Germinal center (tissue), 1 donor: ENCODE measurements around the gene P2RY14.

Source experiments
- DNase-seq: peaks from one replicate; pipeline ENCODE4 v3.0.0; 2012; ENCODE audit warnings: mixed read lengths, low spot score

The P2RY14 gene

DNA sequence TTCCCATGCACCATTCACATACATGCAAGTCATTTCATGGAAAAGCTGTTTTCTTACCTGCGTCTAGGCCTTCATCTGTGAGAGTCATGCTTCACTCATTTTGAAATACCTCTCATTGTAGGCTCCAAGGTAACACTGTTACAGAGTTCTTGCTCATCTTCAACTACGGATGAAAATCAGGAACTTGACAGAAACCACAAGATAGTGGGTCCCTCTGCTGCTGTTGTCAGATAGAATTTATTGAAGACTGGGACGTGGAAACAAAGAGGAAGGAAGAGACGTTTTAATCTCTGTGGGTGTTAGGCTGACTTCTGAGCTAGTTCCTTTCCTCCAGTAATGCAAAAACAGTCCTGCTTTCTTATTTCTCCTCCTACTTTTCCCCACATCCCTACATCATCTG is at the start of gene P2RY14:
Gene P2RY14 (minus strand): TSS at position 313 of the 400 bp plus-strand sequence. CDS start 64,226 bp downstream, outside the sequence.
- DNase-seq, result no peak

DNA sequence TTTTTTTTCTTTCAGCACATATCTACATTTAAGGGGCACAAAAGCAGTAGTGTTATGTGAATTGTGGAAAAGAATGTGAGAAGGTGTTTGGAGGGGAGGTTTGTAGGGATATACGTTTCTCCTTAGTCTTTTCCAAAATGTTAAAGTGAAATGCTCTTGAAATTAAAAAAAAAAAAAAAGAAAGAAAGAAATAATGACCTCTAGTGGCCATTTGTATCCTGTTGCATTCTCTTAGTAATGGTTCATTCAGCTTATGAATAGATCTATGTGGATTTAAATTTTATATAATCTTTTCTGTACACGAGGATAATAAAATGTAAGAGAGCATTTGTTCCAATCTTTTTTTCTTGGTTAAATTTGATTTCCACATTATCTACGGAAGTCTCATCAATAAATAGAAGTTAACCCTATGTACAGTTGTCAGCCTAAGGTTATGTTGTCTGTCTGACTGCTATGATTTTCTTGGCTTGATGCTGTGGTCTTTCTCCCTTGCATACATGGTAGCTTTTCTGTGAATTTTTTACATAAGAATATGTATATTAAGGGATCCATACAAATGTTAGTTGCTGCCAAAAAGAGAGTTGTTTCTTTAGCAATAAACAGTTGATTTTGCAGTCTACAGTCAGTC is 49.3 kb upstream of the P2RY14 start:
- peak; percentile 24 for DNase-seq

DNA sequence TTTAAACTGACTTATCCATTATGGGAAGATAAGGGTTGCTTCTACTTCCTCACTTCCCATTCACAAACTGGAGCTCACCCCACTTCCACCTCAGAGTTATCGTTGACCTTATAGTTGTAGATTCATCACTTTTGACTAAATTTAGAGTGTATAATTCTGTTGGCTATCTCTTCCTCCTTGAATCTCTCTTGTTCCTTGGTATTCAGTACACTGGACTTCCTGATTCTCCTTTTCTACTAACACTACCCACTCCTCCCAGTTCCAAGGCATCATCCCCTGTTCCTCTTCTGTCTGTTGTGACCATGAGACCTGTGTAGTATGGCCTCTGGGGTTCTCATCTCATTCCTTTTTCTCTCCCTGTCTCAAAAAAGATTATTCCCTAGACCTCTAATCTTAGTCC is 44.2 kb upstream of the P2RY14 start:
- no peak for DNase-seq

DNA sequence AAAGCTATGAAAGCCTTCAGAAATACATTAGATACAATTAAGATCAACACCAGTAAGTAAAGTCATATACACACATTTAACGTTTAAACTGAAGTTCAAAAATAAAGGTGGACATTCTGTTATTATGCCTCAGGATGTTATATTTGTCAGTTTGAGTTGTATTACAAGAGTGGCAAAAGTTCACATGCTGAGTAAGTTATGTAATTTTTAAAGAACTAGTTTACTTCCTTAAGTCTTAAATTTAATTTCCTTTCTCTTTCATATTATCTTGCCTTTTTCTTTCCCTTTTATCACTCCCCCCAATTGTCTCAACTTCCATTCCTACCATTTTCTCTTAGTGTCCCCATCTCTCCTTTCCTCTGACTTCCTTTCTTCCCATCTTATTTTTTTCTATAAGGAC is 43.2 kb upstream of the P2RY14 start:
- DNase-seq, result no peak

DNA sequence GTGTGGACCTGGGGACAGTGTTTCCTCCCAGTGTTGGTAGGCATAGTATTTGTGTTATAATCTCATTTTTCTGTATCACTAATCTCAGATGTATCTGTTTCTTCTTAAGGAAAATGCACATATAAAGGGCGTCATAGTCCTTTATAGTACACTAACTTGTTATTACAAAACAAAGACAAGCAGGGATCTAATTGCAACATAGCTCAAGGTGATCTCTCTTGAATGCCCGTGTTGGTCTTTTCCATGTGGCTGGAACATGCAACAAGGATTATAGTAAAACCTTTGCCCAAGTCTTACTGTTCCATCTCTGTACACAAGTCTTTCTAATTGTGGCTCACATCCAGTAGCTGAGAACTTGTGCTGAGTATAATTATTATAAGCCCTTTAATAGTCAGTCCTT is 41.8 kb upstream of the P2RY14 start:
- no peak for DNase-seq

DNA sequence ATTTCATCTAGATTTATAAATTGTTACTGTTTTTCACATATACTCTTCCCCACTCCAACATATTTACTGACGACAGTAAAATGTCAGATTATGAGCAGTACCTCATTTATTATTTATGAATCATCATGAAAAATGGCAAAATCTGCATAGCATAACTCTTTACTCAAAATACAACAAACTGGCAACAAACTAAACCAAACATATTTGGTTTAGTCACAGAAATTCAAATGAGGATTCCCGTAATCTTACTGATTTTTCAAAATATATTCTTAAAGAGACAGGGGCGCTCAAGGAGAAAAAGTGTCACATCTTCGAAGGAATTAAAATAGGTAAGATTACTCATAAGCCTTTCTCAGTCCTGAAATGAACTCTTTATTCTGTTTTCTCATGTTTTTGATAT is 41.3 kb upstream of the P2RY14 start:
- DNase-seq, result no peak

DNA sequence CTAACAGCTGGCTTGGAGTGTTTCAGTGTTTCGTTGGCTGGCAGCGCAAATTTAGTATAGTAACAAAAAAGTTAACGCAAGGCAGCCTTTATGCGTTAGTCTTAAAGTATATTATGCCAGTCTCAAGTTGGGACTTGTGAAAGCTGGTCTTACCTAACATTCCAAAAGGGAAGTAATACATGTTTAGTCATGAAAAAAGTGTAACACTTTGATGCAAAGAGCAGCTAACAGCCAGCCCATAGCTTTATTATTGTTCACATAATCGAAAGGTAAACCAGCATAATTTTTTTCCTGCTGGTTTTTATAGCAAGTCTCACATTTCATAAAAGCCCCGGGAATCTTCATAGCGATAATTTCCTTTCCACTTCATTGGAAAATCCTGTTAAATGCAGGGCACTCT is 40.6 kb upstream of the P2RY14 start:
- no peak for DNase-seq

DNA sequence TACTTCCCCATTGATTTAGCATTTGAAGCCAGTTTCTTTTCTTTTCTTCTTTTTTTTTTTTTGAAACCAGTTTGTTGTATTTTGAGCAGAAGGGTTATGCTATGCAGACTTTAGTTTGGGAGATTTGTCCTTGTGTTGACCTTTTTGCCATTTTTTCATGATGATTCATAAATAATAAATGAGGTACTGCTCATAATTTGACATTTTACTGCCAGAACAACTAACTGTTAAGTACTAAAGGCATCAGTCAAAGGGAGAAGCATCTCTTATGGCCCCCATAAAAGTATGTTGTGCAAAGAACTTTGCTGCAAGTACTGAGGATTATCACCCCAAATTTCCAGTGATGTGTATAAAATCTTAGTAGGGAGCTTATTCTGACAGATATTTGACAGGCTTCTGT is 40.0 kb upstream of the P2RY14 start:
- DNase-seq, result no peak

DNA sequence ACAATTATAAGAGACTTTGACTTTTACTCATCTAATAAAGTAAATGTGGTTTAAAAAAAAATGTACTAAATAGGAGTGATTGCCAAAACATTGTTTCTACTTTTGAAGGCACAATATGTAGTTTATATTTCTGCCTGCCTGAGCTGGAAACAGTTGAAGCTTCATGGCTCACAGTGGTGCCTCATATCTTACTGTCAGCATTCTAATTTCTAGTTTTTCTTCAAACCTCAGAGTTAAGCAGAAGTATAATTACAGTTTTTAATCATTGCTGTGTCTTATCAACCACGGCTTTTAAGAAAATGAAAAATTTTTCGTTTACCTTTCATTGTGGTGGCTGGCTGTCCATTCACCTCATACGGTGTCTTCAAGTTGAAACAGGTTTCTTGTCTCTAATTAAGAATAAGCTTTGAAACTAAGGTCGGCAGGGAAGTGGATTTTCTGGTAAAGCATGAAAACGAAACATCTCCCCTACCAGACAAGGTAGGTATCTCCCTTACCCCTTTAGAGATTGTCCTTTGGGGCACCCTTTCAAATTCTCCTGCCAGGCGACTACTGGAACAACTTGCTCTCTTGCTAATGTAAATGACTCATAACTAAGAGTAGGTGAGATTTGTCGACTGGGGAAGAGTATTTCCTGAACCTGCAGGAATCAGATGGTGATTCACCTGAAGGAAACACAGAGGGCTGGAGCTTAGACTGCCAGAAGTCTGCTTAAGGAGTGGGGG is 38.1 kb upstream of the P2RY14 start, which contains the start of gene GPR87:
Gene GPR87 (minus strand): TSS at position 554 of the 725 bp plus-strand sequence. CDS start 16,720 bp downstream, outside the sequence.
- DNase-seq, result no peak

DNA sequence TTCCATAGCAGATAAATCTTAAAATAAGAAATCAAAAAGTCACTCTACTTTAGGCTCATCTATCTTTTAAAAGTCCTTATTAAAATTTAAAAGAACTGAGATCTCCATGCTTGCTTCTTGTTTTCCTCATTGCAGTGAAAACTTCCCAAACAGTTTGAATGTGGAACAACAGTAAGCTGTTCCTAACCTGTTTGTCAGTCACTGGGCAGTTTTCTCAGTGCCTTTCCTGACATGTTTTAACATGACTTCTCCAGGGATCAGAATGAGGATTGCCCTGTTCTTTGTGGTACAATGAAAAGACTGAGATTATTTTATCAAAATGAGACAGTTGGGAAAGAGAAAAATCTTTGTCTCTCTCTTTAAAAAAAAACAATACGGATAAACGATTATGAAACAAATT is 37.5 kb upstream of the P2RY14 start:
- no peak for DNase-seq

DNA sequence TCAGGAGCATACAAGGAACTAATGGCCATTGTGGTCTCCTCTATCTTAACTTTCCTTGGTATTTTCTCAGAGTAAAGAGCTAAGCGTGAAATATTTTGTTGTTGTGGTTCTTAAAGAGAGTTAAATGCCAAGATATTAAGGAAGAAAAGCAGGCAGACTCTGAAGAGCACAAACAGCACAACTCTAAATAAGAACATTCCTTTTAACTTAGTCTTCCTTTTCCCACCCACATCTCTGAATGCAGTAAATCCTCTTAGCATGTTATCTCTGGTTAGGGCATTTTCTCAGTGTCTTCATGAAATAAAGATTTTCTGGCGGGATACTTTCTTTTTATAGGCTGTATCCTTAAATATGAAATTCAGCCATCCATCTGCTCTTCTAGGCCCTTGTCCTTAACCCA is 36.8 kb upstream of the P2RY14 start:
- DNase-seq, result no peak

DNA sequence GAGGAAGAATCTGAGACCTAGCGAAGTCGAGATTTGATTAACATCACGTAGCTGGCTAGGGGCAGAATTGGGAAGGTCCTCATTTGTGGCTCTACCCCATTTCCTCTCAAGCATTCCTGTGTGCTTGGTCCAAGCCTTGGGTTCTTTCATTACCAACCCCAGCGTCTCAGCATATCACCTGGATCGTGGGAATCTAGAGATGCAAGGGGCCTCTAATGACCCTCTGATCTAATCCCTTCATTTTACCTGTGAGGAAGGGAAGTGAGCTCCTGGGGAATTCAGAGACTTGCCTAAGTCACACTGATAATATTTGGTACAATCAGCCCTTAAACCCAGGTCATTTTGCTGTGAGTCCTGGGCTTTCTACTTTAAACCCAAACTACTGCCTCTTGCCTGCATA is 36.3 kb upstream of the P2RY14 start:
- DNase-seq, result no peak

DNA sequence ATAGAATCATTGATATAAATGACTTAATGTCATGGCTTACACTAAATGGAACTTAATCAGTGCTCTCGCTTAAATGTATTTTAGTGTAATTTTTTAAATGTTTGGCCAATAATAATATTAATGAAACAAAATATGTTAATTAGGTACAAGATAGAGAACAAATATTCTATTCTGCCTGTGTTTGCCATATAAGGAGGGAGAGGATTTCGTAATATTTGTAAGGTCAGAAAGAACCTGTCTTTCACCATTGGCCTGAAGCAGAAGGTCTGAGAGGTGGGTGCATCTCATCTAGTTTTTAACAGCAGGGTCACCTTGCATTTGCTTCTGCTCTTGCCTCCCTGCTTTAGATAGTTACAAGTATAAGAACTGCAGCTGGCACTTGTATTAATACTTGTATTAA is 35.8 kb upstream of the P2RY14 start:
- DNase-seq, result no peak

DNA sequence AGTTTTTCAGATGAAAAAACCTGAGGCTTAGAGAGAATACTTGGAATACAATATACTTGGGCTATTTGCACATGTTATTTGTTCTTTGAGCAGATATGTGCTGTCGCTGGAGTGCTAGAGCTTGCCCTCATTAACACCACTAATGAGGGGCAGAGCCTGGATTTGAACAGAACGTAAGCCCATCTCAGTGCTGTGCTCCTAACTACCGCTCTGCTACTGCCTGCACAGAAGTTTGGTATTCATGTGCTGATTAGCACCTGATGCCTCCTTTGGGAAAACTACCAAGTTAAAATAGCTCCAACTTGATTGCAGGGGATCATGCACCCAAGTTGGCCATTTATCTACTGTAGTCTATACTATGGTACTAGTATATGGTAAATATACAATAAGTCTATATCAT is 34.6 kb upstream of the P2RY14 start:
- DNase-seq, result no peak

DNA sequence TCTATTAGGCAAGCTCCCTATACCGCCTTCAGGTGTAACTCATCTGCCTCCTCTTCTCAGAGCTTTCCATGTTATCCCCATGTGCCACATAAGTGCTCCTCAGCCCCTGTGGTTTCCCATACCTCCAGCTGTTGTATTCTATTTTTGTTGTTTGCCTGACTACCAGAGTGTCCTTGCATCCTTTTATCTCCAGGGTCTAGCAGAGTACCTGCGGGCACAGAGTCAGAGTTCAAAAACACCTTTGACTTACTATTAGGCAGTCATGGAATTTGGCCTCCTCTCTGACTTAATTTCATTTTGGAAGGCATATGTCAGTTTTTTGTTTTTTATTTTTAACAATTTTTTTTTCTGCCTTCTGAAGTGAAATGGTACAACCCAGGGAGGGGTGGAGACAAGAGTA is 31.2 kb upstream of the P2RY14 start:
- DNase-seq, result no peak

DNA sequence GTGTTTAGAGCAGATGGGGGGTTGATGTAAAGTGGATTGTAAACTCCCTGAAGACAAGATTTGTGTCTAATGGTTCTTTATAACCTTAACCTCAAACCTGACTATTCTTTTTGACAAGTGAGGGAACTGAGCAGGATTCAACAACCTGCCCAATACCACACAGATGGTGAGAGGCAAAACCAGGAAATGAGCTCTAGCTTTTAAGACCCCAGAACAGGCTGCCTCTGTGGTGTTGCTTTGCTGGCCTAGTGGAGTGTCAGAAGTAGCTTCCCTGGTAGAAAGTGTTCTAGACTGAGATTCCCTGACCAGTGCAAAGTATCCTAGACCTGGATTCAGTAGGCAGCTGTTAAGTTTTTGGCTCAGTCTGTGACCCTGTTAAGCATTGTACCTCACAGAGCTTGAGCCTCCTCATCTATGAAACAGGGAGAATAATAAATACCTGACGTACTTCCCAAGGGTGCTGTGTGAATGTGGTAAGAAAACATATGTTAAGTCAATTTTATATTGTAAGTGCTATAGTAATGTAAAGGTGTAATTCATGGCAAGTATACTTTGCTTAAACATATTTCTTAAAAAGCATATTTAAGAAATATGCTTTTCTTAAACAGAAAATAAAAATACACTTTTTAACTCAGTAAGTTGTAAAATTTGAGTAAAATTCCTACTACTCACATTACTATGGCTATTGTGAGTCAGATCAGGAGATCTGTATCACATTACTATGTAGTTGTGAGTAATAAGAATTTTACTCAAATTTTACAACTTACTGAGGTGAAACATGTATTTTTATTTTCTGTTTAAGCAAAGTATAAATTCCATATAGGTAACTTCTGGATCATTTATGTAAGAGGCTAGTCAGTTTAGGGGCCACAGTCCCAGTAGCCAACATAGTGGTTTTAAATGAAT is 29.5 kb upstream of the P2RY14 start:
- no peak for DNase-seq

DNA sequence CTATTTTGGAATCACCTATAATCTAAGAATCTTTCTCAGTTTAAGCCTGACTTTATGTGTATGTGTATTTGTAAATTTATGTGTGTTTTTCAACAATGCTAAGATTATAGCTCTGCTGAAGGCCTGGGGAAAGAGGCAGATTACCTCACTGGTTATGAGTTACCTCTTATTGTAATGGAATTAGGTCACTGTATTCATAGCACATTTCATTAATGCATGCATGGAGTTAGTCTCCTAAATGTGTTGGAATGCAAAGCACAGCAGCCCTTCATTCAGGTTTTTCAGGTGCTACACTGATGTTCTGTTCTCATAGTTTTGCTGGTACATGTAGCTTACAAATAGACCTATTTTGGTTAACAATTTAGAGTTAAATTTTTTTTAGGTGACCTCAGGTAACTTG is 28.8 kb upstream of the P2RY14 start:
- no peak for DNase-seq

DNA sequence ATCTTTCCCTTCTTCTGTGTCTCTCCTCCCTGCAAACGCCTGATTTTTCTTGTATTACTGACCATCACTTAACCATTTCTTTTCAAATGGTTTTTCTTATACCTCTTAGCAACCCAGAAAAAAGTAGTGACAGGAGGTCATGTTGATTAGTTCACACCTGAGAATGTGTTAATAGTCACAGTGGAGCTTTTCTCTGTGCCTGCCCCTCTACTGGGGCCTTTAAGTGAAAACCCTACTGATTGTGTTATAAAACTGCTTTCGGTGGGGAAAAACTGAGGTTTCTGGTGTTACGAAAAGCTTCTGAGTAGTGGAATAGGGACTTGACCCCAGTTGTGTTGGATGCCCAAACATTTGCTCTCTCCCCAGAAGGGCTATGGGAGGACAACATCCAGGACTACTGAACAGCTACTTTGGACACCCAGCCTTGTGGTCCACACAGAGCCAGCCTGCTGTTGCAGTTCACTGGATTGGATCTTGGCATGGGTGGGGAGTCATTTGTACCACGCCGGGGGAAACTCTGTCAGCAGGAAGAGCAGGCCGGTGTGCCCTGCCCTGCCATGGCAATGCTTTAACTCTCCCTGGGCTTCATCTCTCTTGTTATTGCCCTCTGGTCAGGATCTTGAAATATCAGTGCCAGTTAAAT is 27.9 kb upstream of the P2RY14 start:
- no peak for DNase-seq

DNA sequence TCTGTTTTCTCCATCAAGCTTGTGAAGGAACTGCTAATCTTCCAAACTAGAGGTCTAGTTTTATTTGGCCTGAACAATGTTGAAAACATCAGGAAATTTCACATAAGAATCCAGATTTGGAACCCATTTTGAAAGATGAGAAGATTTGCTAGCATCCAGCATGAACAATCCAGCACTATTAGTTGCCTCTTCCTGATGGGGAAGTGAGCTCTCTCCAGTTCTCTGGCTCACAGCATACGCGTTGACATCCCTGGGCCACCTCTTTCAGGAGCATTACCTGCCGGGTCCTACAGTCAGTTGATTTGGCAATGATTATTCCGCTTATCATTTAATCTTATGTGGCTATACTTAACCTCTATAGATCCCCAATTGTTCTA is 27.4 kb upstream of the P2RY14 start:
- DNase-seq, result no peak

DNA sequence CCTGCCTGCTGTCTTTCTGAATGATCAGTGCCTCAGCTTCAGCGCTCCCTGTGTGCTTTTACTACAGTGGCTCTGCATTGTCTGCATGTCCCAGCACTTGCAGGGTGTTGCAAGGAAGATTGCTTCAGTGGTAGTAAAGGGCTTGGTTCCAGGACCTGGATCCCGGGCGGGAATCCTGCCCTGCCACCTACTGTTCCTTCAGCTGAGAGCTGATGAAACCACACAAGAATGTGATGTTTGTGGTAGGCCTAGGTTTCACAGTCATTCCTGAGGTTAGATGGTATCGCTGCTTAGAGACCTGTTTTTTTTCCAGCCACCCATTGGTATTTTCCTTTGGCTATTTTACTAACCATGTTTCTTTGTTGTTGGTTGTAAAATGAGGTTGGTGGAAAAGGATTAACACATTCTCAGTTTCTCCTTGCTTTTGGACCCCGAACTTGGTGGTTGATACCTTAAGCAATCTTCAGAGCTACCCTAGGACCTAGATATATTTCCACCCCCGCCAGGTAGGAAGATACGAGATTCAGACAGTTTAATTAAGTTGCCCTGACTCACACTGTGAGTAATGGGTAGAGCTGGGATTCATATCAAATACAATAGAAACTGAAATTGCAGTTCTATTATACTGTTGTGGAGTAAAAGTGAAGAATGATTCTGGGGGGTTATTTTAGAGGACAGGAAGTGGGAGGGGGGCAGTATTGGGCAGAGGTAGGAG is 26.9 kb upstream of the P2RY14 start:
- DNase-seq, result no peak

DNA sequence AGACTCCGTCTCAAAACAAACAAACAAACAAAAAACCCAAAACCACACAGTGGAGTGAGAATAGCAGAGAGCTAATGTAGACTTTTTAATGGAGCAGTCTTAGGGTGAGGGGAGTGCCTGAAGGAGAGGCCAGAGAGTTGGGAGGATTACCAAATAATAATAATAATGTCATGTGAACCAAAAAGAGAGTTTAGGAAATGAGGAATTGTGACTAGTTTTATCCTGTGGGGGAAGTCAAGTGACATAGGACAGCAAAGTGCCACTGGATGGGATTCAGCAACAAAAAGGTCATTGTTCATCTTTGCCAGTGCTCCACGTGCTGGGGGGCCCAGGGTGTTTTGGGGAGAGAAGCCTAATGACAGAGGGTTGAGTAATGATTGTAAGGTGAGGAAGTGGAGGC is 25.4 kb upstream of the P2RY14 start:
- no peak for DNase-seq

DNA sequence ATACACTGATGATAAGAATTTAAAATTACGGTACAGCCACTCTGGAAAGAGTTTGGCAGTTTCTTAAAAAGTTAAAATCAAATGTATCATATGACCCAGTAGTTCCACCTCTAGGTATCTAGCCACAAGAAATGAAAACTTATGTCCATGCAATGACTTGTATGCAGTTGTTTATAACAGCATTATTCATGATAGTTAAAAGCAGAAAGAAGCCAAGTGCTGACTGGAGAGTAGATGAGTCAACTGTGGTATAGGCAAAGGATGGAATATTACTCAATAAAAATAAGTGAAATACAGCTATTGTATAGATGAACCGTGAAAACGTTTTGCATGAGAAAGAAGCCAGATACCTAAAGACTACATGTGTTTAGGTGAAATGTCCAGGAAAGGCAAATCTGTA is 23.4 kb upstream of the P2RY14 start:
- DNase-seq, result no peak
